Measurements from ENCODE around the gene C19orf47.

Gene C19orf47

GRCh38 chr19:40313229-40313983 is 34.8 kb downstream of the C19orf47 start:
- DNase-seq = no peak

DNA sequence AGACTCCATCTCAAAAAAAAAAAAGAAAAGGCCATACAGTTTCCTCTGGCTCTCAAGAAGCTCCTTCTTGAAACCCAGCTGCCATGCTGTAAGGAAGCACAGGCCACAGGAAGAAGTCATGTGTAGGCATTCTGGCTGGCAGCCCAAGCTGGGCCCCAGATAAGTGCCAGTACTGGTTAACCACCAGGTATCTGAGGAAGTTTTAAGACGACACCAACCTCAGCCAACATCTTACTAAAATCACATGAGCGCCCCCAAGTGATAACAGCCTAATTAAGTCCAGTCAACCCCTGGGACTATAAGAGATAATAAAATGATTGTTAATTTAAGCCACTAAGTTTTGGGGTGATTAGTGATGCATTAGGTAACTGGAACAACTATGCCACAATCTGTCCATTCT is 35.7 kb downstream of the C19orf47 start:
- no peak for DNase-seq

DNA sequence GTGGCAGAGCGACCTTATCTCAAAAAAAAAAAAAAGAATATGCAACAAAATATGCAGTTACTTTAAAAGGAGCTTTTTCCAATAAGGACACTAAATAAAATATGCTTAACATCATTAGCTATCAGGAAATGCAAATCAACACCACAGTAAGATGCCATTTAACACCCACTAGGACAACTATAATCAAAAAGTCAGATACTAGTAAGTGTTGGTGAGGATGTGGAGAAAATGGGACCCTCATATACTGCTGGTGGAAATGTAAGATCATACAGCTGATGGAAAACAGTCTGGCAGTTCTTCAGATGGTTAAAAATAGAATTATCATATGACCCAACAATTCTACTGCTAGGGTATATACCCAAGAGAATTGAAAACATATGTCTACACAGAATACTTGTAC is 38.5 kb downstream of the C19orf47 start:
- no peak for DNase-seq

GRCh38 chr19:40305403-40305802 is 42.8 kb downstream of the C19orf47 start:
- peak; percentile 69 for DNase-seq

DNA sequence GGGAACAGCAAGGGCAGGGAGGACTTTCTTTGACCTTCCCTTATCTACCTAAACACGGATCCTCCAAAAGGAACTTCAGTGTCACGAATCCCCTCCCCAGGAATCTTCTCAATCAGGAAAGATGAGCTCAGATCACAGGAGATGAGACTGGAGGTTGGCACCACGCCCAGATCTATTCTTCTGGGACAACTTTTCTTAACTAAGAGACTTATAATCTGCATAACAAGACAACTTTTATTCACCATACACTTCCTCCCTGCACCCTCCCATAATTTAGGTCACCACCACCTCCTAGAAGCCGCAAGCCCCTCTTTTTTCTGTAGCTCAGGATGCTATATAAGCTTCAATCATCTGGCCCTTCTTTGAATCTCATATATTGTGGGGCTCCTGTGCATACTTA is 43.9 kb downstream of the C19orf47 start:
- no peak for DNase-seq

GRCh38 chr19:40303765-40304164 is 44.4 kb downstream of the C19orf47 start:
- no peak for DNase-seq

DNA sequence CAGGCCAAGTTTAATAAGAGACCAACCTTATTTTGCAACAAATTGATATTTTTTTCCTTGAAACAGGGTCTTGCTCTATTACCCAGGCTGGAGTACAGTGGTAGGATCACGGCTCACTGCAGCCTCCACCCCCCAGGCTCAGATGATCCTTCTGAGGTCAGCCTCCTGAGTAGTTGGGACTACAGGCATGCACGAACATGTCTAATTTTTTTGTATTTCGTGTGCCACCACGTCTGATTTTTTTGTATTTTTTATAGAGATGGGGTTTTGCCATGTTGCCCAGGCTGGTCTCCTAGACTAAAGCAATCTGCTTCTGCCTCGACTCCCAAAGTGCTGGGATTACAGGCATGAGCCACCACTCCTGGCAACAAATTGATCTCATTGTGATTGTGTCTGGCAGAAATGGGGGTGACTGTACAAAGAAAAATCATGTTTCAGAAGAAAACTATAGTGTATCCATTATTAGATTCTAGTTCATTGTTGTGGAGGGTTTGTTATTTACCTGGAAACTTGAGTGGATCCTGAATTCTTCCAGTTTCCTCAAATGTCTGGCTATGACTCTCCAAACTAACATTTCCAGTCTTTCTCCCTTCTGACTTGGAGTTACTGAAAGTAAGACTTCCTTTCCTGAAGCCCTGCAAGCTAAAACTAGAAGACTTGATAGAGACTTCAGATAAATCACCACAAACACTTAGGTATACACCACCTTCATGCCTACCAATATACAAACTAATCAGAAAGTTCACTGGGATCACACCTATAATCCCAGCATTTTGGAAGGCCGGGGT is 45.8 kb downstream of the C19orf47 start:
- no peak for DNase-seq

DNA sequence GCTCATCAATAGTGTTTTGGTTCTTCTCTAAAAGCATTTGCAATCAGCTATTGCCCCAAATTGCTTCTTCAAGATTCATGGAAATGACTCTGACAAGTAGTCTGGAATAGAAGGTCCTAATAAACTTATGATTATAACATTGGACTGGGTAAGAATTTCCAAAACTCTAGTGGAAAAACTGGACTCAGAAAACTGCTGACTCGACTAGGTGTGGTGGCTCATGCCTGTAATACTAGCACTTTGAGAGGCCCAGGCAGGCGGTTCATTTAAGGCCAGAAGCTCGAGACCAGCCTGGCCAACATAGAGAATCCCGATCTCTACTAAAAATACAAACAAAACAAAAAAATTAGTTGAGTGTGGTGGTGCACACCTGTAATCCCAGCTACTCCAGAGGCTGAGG is 47.5 kb downstream of the C19orf47 start:
- no peak for DNase-seq

DNA sequence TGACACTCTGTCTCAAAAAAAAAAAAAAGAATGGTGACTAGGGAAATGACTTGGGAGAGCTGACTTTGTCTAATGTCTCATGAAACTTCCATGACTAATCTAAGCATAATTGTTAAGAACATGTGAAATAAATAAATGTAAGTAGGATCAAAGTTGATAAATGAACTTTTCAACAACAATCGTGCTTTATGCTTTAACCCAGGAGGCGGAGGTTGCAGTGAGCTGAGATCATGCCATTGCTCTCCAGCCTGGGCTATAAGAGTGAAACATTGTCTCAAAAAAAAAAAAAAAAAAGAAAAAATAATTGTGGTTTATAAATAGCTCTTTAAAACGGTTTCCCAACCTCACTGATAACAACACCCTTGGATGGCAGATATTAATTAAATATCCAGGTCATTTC is 50.2 kb downstream of the C19orf47 start:
- no peak for DNase-seq

DNA sequence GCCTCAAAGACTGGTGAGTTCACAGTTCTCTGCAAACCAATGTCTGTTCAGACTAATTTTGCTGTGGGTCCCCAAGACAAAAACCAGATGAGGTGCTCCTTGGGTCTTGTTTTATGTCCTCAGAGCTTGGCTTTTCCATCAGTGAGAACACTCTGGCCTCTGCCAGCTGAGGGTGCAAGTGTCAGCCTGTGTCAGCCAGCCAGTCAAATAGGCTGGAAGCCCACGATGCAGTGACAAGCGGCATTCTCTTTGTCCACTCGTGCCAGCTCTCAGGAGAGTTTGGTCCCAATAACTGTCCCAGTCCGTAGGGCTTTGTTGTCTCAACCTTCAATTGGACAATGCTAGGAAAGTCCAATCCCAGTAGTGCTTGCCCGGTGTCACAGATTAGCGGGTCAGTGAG is 53.6 kb downstream of the C19orf47 start:
- no peak for DNase-seq

DNA sequence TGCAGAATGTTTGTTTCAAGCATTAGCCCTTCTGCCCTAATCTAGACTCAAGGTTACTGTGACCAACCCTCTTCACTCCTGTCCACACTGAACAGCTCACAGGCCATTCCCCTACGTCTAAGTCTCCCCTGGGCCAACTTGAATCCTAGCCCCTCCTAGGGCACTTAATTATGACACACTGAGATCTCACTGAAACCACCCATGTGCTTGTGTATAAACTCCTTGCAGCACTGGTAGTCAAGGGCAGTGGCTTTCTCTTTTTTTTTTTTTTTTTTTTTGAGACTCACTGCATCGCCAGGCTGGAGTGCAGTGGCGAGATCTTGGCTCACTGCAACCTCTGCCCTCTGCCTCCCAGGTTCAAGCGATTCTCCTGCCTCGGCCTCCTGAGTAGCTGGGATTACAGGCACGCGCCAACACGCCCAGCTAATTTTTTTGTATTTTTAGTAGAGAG is 61.2 kb downstream of the C19orf47 start:
- no peak for DNase-seq

GRCh38 chr19:40286235-40286970 is 61.8 kb downstream of the C19orf47 start:
- no peak for DNase-seq

DNA sequence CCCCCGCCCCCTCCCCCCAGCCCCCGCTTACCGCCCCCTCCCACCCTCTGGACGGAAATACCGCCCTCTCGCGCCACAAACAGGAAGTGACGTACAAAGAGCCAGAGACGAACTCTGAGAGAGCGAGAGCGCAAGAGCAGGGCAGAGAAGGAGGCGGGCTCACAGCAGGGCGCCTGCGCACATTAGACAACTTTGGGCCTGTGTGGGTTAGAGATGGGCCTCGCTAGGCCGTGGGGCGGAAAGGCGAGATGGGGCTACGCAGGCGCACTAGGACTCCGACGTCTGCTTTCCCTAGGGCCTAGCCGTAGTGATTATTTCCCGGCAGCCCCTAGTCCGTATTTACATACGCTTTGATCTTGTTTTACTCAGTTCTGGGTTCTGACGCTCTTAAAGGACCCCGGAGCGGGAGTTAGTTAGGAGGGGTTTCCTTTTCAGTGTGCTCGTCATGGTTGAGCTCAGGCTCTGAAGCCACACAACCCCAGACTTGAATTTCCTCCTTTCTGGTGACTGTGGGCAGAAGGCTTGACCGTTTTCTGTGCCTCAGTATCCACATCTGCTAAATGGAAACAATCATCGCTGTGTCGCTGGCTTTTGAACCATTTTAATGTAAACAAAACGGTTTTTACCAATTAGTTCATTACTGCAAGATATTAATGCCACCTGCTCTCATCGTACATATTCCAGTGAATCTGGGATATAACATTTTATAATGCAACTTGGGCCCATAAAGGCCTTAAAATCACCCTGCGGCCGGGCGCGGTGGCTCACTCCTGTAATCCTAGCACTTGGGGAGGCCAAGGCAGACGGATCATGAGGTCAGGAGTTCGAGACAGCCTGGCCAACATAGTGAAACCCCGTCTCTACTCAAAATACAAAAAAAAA is 62.6 kb downstream of the C19orf47 start:
- DNase-seq = peak; percentile 99

DNA sequence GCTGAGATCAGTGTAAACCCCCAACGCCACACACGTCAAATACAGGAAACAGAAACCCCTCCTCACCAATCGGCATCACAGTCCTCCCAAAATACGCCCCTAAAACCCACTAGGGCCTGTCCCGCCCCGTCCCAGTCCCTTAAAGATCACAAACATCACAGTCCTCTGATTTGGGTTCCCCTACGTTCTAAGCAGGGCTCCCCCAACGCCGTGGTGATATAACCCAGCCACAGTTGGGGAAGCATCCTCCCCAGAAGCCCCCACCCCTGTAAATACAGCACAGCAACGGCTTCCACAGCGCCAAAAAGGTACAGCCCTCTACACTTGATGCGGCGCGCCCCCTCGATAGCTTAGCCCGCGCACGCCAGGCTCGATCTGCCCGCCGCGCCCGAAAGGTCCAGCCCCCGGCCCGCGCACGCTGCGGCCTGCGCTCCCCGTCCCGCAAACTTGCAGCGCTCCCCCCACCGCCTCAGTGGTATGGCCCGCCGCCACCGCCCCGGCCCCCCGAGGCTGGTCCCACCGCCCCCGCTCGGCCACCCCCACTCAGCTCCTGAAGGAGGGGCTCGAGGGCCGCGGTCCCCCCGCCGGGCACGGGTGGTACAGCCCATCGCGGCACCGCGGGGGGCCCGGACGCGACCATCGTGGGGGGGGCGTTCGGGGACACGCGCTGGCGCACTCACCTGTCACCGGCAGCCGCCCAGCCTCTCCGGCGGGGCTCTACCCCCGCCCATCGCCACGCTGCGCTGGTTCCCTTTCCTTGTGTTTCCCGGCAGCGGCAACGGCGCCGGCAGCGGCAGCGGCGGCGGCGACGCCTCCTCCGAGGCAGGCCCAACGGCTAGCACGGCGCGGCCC is 63.5 kb downstream of the C19orf47 start, which contains the start of gene AKT2:
TSS of gene AKT2 (minus strand) at position 845 of the 852 bp plus-strand sequence. CDS start 20,078 bp downstream, outside the sequence.
- peak; percentile 84 for DNase-seq

GRCh38 chr19:40284251-40284500 is 64.0 kb downstream of the C19orf47 start:
- DNase-seq = no peak

DNA sequence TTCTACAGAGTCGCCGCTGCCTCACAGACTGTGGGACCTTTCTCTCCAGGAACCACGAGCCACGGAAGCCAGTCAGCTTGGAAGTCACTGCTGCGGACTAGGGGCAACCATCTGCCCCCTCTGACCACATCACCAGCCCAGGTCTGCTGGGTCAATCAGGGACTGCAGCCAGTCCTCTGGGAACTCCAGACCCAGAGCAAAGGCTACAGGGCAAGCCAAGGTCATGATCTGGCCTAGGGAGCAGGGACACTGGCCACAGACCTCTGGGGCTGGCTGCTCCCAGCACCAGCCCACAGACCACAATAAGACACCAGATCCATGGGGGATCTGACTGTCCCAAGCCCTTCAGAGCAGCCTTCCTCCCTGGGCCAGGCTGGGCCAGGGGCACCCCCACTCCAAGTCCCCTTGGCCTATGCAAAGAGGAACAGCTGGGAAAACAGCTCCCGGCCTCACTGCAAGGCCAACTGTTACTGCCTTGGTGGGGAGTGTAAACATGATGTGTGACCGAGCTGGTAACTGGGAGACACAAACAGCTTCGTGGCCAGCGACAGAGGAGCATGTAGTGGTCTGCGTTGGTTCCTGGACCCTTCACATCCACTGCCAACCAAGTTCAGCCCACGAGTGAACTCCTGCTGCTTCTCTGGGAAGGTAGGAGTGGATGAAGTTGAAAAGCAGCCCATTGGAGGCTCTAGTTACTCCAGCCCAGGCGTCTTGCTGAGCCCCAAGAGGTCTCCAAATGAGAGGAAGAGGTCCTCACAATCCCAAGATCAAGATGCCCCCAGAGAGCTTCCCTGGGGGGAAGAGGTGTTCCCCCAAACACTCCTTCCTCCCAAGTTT is 64.6 kb downstream of the C19orf47 start:
- DNase-seq = no peak

DNA sequence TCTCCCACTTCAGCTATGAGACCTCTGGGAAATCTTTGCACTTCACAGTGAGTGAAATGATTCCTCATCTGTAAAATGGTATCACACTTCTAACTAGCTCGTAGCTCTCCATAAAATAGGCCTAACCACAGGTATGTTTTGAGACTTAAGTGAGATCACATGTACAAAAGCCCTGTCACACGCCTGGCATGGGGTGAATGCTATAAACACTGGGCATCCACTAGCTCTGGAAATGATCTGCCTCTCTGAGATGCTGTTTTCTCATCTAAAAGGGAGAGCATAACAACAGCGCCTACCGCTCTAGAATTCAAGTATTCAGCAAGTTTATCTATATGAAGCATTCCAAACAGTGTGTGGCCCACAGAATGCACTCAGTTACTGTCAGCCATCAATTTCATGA is 65.3 kb downstream of the C19orf47 start:
- no peak for DNase-seq

GRCh38 chr19:40282209-40282580 is 66.0 kb downstream of the C19orf47 start:
- no peak for DNase-seq

GRCh38 chr19:40281381-40282208 is 66.6 kb downstream of the C19orf47 start:
- DNase-seq = no peak
